Naive thymus-derived CD8-positive, alpha-beta T cell (primary cell): ENCODE results near the gene SLC22A1. TPM values are rescaled to one million over a fixed set of nuclear protein-coding genes. Genes with fewer than 3 reads are reported as not detected.
"Not testable (repeated sequence)": the region's sequence is repeated elsewhere in the genome, so short reads cannot be mapped to it uniquely, and the experiment has no call there.

Experiments used
- ATAC-seq, 2 donors: fragments of 150-1000 bp; cut with Tn5 transposase in 1 of 2; sonication (Bioruptor Pico), chemical (Tn5 transposase) in 1 of 2; 1 replicate in 1 of 2; 2 replicates in 1 of 2; pipeline ENCODE4 v1.10.0; 2021; ENCODE audit warnings: mild to moderate bottlenecking in 2 of 2, moderate library complexity in 2 of 2
- POLR2A ChIA-PET: fragments of 350-600 bp; sonication (Branson Sonifier 250); formaldehyde crosslinking; loops from one replicate; lab custom pipeline; 2021; ENCODE audit warnings: antibody characterized with exemption; lab: Charles Lee
- DNase-seq, 10 donors: peaks; one replicate each; pipeline versions ENCODE4 v3.0.0 to v3.0.0-alpha.2; 2020 to 2022
- H3K27ac Mint-ChIP-seq, 10 donors: one replicate each; pipeline ENCODE4 v1.8.0; 2020 to 2022; ENCODE audit warnings: mild to moderate bottlenecking in 10 of 10, mixed read lengths in 10 of 10, moderate library complexity in 4 of 10, inconsistent platforms in 1 of 10
- H3K27me3 Mint-ChIP-seq, 5 donors: one replicate each; pipeline ENCODE4 v1.8.0; 2021 to 2022; ENCODE audit warnings: mixed read lengths in 5 of 5
- H3K36me3 Mint-ChIP-seq, 3 donors: one replicate each; pipeline ENCODE4 v1.8.0; 2020 to 2022; ENCODE audit warnings: mixed read lengths in 3 of 3, mild to moderate bottlenecking in 2 of 3, inconsistent platforms in 1 of 3
- H3K4me1 Mint-ChIP-seq, 4 donors: one replicate each; pipeline ENCODE4 v1.8.0; 2021 to 2022; ENCODE audit warnings: mixed read lengths in 4 of 4
- H3K4me3 Mint-ChIP-seq, 10 donors: one replicate each; pipeline ENCODE4 v1.8.0; 2020 to 2022; ENCODE audit warnings: mild to moderate bottlenecking in 10 of 10, mixed read lengths in 10 of 10, moderate library complexity in 6 of 10, inconsistent platforms in 1 of 10
- H3K9me3 Mint-ChIP-seq, 9 donors: one replicate each; pipeline ENCODE4 v1.8.0; 2020 to 2022; ENCODE audit warnings: mixed read lengths in 9 of 9, mild to moderate bottlenecking in 3 of 9, inconsistent platforms in 1 of 9, moderate library complexity in 1 of 9
- polyA plus RNA-seq, 3 donors: library from polyadenylated mRNA; unstranded; fragments of 300-500 nt; fragmentation: Illumina TruSeq; gene quantifications; one replicate each; pipeline ENCODE4 v1.2.3, GENCODE V29; 2021
- total RNA-seq, 8 experiments: library from RNA in 2 of 8; stranded (reverse) in 2 of 8; gene quantifications; one replicate each; pipeline ENCODE4 v1.2.3 and lab custom pipeline; 2021 to 2026

Gene SLC22A1
- total and polyA plus RNA-seq, 5 experiments from 2014 or later, result 0.18 to 2.3 (median 1.5) TPM; not detected in 2

- Mint-ChIP-seq H3K4me1 (no peaks in the 10 kb centered on the region), H3K27ac (no peak overlapping the region), H3K9me3 (peaks cover 3 to 43% (median 23%) of the 10 kb centered on the region in 9 donors), H3K4me3 (no peak overlapping the region), H3K36me3 (peaks cover 5 to 33% (median 25%) of the 10 kb centered on the region in 3 donors), H3K27me3 (no peaks in the 10 kb centered on the region)
- ATAC-seq (no peak), DNase-seq (no peak)
- POLR2A ChIA-PET, result no interaction called here
Observed at GRCh38 chr6:160154471-160154870, 32.9 kb downstream of the SLC22A1 start.

GRCh38 chr6:160156842-160157241 lies 35.2 kb downstream of the SLC22A1 start:
- no peaks in the 10 kb centered on the region for H3K4me1 Mint-ChIP-seq
- H3K27ac Mint-ChIP-seq, result no peak overlapping the region
- H3K4me3 Mint-ChIP-seq, result no peak overlapping the region
- ATAC-seq, result no peak
- peaks cover 3 to 28% (median 16%) of the 10 kb centered on the region in 3 donors for H3K36me3 Mint-ChIP-seq
- POLR2A ChIA-PET, result no interaction called here
- peaks cover 3 to 22% (median 14%) of the 10 kb centered on the region in 9 donors for H3K9me3 Mint-ChIP-seq
- peaks cover 0 to 1% (median 0%) of the 10 kb centered on the region in 5 donors for H3K27me3 Mint-ChIP-seq
- no peak for DNase-seq

- Mint-ChIP-seq H3K4me1 (no peaks in the 10 kb centered on the region), H3K27ac (no peak overlapping the region), H3K27me3 (peaks cover 0 to 7% (median 5%) of the 10 kb centered on the region in 5 donors), H3K9me3 (peaks cover 0 to 7% (median 0%) of the 10 kb centered on the region in 9 donors), H3K36me3 (peaks cover 0 to 7% (median 3%) of the 10 kb centered on the region in 3 donors), H3K4me3 (no peak overlapping the region)
- ATAC-seq (no peak), DNase-seq (no peak)
- POLR2A ChIA-PET, result no interaction called here
Observed at GRCh38 chr6:160160450-160160849, 38.8 kb downstream of the SLC22A1 start.

GRCh38 chr6:160160929-160161646 lies 39.5 kb downstream of the SLC22A1 start:
- no peak overlapping the region for H3K27ac Mint-ChIP-seq

GRCh38 chr6:160161647-160161986 lies 40.0 kb downstream of the SLC22A1 start:
- Mint-ChIP-seq H3K27ac (no peak overlapping the region), H3K27me3 (peaks cover 0 to 9% (median 5%) of the 10 kb centered on the region in 5 donors), H3K4me1 (no peaks in the 10 kb centered on the region), H3K4me3 (no peak overlapping the region), H3K36me3 (peaks cover 0 to 9% (median 3%) of the 10 kb centered on the region in 3 donors), H3K9me3 (peaks cover 0 to 7% (median 0%) of the 10 kb centered on the region in 9 donors)
- POLR2A ChIA-PET, result no interaction called here
- DNase-seq (no peak), ATAC-seq (no peak)

More at GRCh38 chr6:160160929-160161646, 39.5 kb downstream of the SLC22A1 start:
- H3K4me3 Mint-ChIP-seq, result no peak overlapping the region
- no peaks in the 10 kb centered on the region for H3K4me1 Mint-ChIP-seq
- no peak for DNase-seq
- POLR2A ChIA-PET, result no interaction called here
- H3K27me3 Mint-ChIP-seq, result peaks cover 0 to 7% (median 5%) of the 10 kb centered on the region in 5 donors
- no peak for ATAC-seq
- peaks cover 0 to 9% (median 3%) of the 10 kb centered on the region in 3 donors for H3K36me3 Mint-ChIP-seq
- peaks cover 0 to 7% (median 0%) of the 10 kb centered on the region in 9 donors for H3K9me3 Mint-ChIP-seq

- Mint-ChIP-seq H3K4me3 (no peak overlapping the region), H3K4me1 (no peaks in the 10 kb centered on the region), H3K36me3 (peaks cover 0 to 9% (median 3%) of the 10 kb centered on the region in 3 donors), H3K27ac (no peak overlapping the region), H3K9me3 (peaks cover 0 to 7% (median 0%) of the 10 kb centered on the region in 9 donors), H3K27me3 (peaks cover 0 to 10% (median 8%) of the 10 kb centered on the region in 5 donors)
- POLR2A ChIA-PET, result no interaction called here
- no peak for ATAC-seq
- DNase-seq, result no peak
Observed at GRCh38 chr6:160162030-160162566, 40.5 kb downstream of the SLC22A1 start.

GRCh38 chr6:160163425-160163824 lies 41.8 kb downstream of the SLC22A1 start:
- H3K27me3 Mint-ChIP-seq, result peaks cover 0 to 15% (median 13%) of the 10 kb centered on the region in 5 donors
- POLR2A ChIA-PET, result no interaction called here
- H3K4me3 Mint-ChIP-seq, result no peak overlapping the region
- H3K4me1 Mint-ChIP-seq, result no peaks in the 10 kb centered on the region
- DNase-seq (no peak), ATAC-seq (no peak)
- peaks cover 0 to 7% (median 0%) of the 10 kb centered on the region in 9 donors for H3K9me3 Mint-ChIP-seq
- H3K27ac Mint-ChIP-seq, result no peak overlapping the region
- H3K36me3 Mint-ChIP-seq, result peaks cover 0 to 6% (median 0%) of the 10 kb centered on the region in 3 donors

GRCh38 chr6:160163912-160164311 lies 42.3 kb downstream of the SLC22A1 start:
- POLR2A ChIA-PET, result no interaction called here
- Mint-ChIP-seq H3K27me3 (peaks cover 0 to 17% (median 13%) of the 10 kb centered on the region in 5 donors), H3K9me3 (peaks cover 0 to 7% (median 0%) of the 10 kb centered on the region in 9 donors), H3K4me3 (no peak overlapping the region), H3K36me3 (peaks cover 0 to 6% (median 0%) of the 10 kb centered on the region in 3 donors), H3K4me1 (no peaks in the 10 kb centered on the region), H3K27ac (no peak overlapping the region)
- DNase-seq (no peak), ATAC-seq (no peak)

GRCh38 chr6:160165928-160166327 lies 44.3 kb downstream of the SLC22A1 start:
- DNase-seq, H3K36me3 Mint-ChIP-seq, POLR2A ChIA-PET, H3K4me3 Mint-ChIP-seq, ATAC-seq, H3K9me3 Mint-ChIP-seq, H3K27ac Mint-ChIP-seq, H3K4me1 Mint-ChIP-seq: not testable (repeated sequence)
- H3K27me3 Mint-ChIP-seq, result peaks cover 5 to 25% (median 22%) of the 10 kb centered on the region in 5 donors

GRCh38 chr6:160167604-160168399 lies 46.2 kb downstream of the SLC22A1 start:
- no peak for DNase-seq
- no peak for ATAC-seq
- POLR2A ChIA-PET, result no interaction called here
- H3K4me1 Mint-ChIP-seq, result no peaks in the 10 kb centered on the region
- peaks cover 0 to 9% (median 0%) of the 10 kb centered on the region in 9 donors for H3K9me3 Mint-ChIP-seq
- peaks cover 5 to 38% (median 26%) of the 10 kb centered on the region in 5 donors for H3K27me3 Mint-ChIP-seq
- peaks cover 0 to 6% (median 0%) of the 10 kb centered on the region in 3 donors for H3K36me3 Mint-ChIP-seq
- H3K27ac Mint-ChIP-seq, result no peak overlapping the region
- no peak overlapping the region for H3K4me3 Mint-ChIP-seq

GRCh38 chr6:160170018-160170680 lies 48.5 kb downstream of the SLC22A1 start:
- peaks cover 0 to 5% (median 0%) of the 10 kb centered on the region in 3 donors for H3K36me3 Mint-ChIP-seq
- H3K27ac Mint-ChIP-seq, result no peak overlapping the region
- ATAC-seq, result no peak
- DNase-seq, result no peak
- H3K4me1 Mint-ChIP-seq, result no peaks in the 10 kb centered on the region
- H3K9me3 Mint-ChIP-seq, result peaks cover 0 to 7% (median 0%) of the 10 kb centered on the region in 9 donors
- H3K27me3 Mint-ChIP-seq, result peaks cover 3 to 46% (median 27%) of the 10 kb centered on the region in 5 donors
- POLR2A ChIA-PET, result no interaction called here
- H3K4me3 Mint-ChIP-seq, result no peak overlapping the region

GRCh38 chr6:160172704-160173103 lies 51.1 kb downstream of the SLC22A1 start:
- no peak overlapping the region for H3K4me3 Mint-ChIP-seq
- DNase-seq (no peak), ATAC-seq (no peak)
- H3K27me3 Mint-ChIP-seq, result peaks cover 3 to 31% (median 20%) of the 10 kb centered on the region in 5 donors
- no peak overlapping the region for H3K27ac Mint-ChIP-seq
- H3K4me1 Mint-ChIP-seq, result no peaks in the 10 kb centered on the region
- peaks cover 0 to 5% (median 0%) of the 10 kb centered on the region in 9 donors for H3K9me3 Mint-ChIP-seq
- POLR2A ChIA-PET, result no interaction called here
- no peaks in the 10 kb centered on the region for H3K36me3 Mint-ChIP-seq
